ENCODE results near the gene CAVIN1.
A peak's percentile ranks its signal among the peaks of the same experiment; 100 is the strongest.

CAVIN1 gene

GRCh38 chr17:42409523-42410318 lies 13.3 kb downstream of the CAVIN1 start:
- DNase-seq (ENCODE audit: low spot score): peak; percentile 79

GRCh38 chr17:42408061-42408460 lies 15.0 kb downstream of the CAVIN1 start:
- H3K4me3 ChIP-seq (ENCODE audit: severe bottlenecking): no peak overlapping the region
- TF ChIP-seq CTCF (IDR thresholded peaks at IDR 0.05; ENCODE audit: poor library complexity, severe bottlenecking): no peak
- H3K9me3 ChIP-seq (ENCODE audit: severe bottlenecking): no peaks in the 10 kb centered on the region
- peaks cover 45% of the 10 kb centered on the region for H3K4me1 ChIP-seq (ENCODE audit: insufficient read depth, poor library complexity, severe bottlenecking)
- ATAC-seq (ENCODE audit: low read depth): no peak
- no peaks in the 10 kb centered on the region for H3K27me3 ChIP-seq (ENCODE audit: insufficient read depth, poor library complexity, severe bottlenecking)
- H3K27ac ChIP-seq (ENCODE audit: poor library complexity, severe bottlenecking): peak overlapping the region; percentile 94
- no peak for DNase-seq (ENCODE audit: low spot score)
- H3K36me3 ChIP-seq (ENCODE audit: low read depth): peaks cover 52% of the 10 kb centered on the region

More at GRCh38 chr17:42409523-42410318, 13.3 kb downstream of the CAVIN1 start:
- H3K4me1 ChIP-seq (ENCODE audit: insufficient read depth, poor library complexity, severe bottlenecking): peaks cover 45% of the 10 kb centered on the region
- H3K4me3 ChIP-seq (ENCODE audit: severe bottlenecking): no peak overlapping the region
- TF ChIP-seq CTCF (IDR thresholded peaks at IDR 0.05; ENCODE audit: poor library complexity, severe bottlenecking): no peak
- H3K9me3 ChIP-seq (ENCODE audit: severe bottlenecking): no peaks in the 10 kb centered on the region
- peaks cover 40% of the 10 kb centered on the region for H3K36me3 ChIP-seq (ENCODE audit: low read depth)
- ATAC-seq (ENCODE audit: low read depth): peak; percentile 78
- H3K27ac ChIP-seq (ENCODE audit: poor library complexity, severe bottlenecking): peak overlapping the region; percentile 94
- no peaks in the 10 kb centered on the region for H3K27me3 ChIP-seq (ENCODE audit: insufficient read depth, poor library complexity, severe bottlenecking)

- ATAC-seq (ENCODE audit: low read depth) (peak; percentile 77), DNase-seq (ENCODE audit: low spot score) (peak; percentile 87)
- TF ChIP-seq CTCF (IDR thresholded peaks at IDR 0.05; ENCODE audit: poor library complexity, severe bottlenecking): no peak
- Histone ChIP-seq H3K4me3 (ENCODE audit: severe bottlenecking) (no peak overlapping the region), H3K9me3 (ENCODE audit: severe bottlenecking) (no peaks in the 10 kb centered on the region), H3K4me1 (ENCODE audit: insufficient read depth, poor library complexity, severe bottlenecking) (peaks cover 45% of the 10 kb centered on the region), H3K36me3 (ENCODE audit: low read depth) (peaks cover 54% of the 10 kb centered on the region), H3K27ac (ENCODE audit: poor library complexity, severe bottlenecking) (peak overlapping the region; percentile 94), H3K27me3 (ENCODE audit: insufficient read depth, poor library complexity, severe bottlenecking) (no peaks in the 10 kb centered on the region)
These were observed 15.7 kb downstream of the CAVIN1 start for GRCh38 chr17:42407289-42407836.

- H3K27me3 ChIP-seq (ENCODE audit: insufficient read depth, poor library complexity, severe bottlenecking): no peaks in the 10 kb centered on the region
- H3K4me1 ChIP-seq (ENCODE audit: insufficient read depth, poor library complexity, severe bottlenecking): peaks cover 45% of the 10 kb centered on the region
- H3K4me3 ChIP-seq (ENCODE audit: severe bottlenecking): no peak overlapping the region
- no peaks in the 10 kb centered on the region for H3K9me3 ChIP-seq (ENCODE audit: severe bottlenecking)
- H3K36me3 ChIP-seq (ENCODE audit: low read depth): peaks cover 57% of the 10 kb centered on the region
- no peak for TF ChIP-seq CTCF (IDR thresholded peaks at IDR 0.05; ENCODE audit: poor library complexity, severe bottlenecking)
- ATAC-seq (ENCODE audit: low read depth) (no peak), DNase-seq (ENCODE audit: low spot score) (no peak)
- peak overlapping the region; percentile 94 for H3K27ac ChIP-seq (ENCODE audit: poor library complexity, severe bottlenecking)
These were observed 16.3 kb downstream of the CAVIN1 start for GRCh38 chr17:42406615-42407288.

Data from RWPE2 (cell line).